GM13977 (cell line): ENCODE data around the gene L3MBTL1.

ENCODE experiments used
- DNase-seq: peaks from one replicate; pipeline ENCODE4 v3.0.0; 2012; ENCODE audit warnings: low spot score
- in situ Hi-C: fragments of 300-500 bp; cut with MboI; formaldehyde crosslinking; loops from one replicate; pipeline ENCODE4 v1.12.0; 2022; ENCODE audit warnings: low sequenced_read_pairs, low pct_unique_long_range_greater_than_20kb, mixed read lengths, inconsistent platforms; ENCODE audit not compliant: unreplicated experiment
- TF ChIP-seq, protein P1 (sequence below): IDR thresholded peaks from 2 replicates; pipeline ENCODE4 v1.5.1; 2012; ENCODE audit warnings: mild to moderate bottlenecking, control low read depth; ENCODE audit not compliant: insufficient read depth; ENCODE audit errors: extremely low read depth, missing control alignments

Gene L3MBTL1

DNA sequence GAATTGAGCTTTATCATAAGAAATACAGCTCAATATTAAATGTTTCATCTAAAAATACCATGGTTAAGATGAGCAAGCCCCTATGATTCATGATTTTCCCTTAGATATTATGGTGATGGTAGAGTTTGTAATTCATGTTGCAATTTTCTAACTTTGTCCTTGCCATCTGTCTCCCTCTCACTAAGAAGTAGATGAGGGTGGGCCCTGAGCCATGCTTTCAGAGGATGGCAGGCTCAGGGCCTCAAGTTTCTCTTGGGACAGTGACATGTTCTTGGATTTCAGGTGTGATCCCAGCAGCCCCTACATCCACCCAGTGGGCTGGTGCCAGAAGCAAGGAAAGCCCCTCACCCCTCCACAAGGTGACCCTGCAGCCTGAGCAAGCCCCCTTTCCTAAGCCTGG is 25.6 kb downstream of the L3MBTL1 start:
- TF ChIP-seq, protein P1, sequence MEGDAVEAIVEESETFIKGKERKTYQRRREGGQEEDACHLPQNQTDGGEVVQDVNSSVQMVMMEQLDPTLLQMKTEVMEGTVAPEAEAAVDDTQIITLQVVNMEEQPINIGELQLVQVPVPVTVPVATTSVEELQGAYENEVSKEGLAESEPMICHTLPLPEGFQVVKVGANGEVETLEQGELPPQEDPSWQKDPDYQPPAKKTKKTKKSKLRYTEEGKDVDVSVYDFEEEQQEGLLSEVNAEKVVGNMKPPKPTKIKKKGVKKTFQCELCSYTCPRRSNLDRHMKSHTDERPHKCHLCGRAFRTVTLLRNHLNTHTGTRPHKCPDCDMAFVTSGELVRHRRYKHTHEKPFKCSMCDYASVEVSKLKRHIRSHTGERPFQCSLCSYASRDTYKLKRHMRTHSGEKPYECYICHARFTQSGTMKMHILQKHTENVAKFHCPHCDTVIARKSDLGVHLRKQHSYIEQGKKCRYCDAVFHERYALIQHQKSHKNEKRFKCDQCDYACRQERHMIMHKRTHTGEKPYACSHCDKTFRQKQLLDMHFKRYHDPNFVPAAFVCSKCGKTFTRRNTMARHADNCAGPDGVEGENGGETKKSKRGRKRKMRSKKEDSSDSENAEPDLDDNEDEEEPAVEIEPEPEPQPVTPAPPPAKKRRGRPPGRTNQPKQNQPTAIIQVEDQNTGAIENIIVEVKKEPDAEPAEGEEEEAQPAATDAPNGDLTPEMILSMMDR, result no peak
- no peak for DNase-seq
- in situ Hi-C loops, result loop anchor here (10.0 to 25.0 kb wide), 2 partner anchors 162 to 554 kb away; no protein-coding TSS in a partner anchor

DNA sequence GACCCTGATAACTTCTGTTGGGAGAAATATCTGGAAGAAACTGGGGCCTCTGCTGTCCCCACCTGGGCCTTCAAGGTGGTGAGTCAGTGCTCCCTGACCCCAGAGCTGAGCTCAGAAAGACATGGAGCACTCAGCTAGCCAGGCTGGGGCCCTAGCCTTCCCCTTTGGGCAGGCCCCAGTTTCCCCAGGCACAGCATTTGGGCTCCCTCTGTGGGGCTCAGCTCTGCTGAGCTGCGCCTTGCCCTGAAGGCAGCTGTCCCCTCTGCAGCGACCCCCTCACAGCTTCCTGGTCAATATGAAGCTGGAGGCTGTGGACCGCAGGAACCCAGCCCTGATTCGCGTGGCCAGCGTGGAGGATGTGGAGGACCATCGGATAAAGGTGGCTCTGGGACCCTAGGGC is 26.5 kb downstream of the L3MBTL1 start:
- TF ChIP-seq, protein P1, result no peak
- no peak for DNase-seq
- in situ Hi-C loops, result loop anchor here (10.0 to 25.0 kb wide), 2 partner anchors 161 to 553 kb away; no protein-coding TSS in a partner anchor

DNA sequence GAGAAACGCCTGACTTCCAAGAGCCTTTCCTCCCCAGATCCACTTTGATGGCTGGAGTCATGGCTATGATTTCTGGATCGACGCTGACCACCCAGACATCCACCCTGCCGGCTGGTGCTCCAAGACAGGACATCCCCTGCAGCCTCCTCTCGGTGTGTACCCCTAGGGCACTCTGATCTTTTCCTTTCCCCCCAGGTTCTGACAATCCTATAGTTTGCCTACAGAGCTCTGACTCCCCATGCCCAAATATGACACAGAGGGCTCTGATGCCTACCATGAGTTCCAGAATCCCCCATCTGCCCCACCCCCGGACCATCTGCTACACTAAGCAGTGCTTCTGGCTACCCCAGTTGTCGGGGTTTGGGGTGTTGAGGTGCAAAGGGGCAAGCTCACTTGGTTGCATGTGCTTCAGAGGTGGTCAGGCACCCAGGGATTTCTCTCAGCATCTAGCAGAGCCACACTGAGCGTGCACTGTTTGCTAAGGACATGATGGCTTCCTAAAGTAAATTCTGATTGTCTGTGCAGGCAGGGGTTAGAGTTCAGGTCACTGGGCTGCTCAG is 27.4 kb downstream of the L3MBTL1 start:
- TF ChIP-seq, protein P1, result no peak
- in situ Hi-C loops, result loop anchor here (10.0 to 25.0 kb wide), 2 partner anchors 160 to 552 kb away; no protein-coding TSS in a partner anchor

DNA sequence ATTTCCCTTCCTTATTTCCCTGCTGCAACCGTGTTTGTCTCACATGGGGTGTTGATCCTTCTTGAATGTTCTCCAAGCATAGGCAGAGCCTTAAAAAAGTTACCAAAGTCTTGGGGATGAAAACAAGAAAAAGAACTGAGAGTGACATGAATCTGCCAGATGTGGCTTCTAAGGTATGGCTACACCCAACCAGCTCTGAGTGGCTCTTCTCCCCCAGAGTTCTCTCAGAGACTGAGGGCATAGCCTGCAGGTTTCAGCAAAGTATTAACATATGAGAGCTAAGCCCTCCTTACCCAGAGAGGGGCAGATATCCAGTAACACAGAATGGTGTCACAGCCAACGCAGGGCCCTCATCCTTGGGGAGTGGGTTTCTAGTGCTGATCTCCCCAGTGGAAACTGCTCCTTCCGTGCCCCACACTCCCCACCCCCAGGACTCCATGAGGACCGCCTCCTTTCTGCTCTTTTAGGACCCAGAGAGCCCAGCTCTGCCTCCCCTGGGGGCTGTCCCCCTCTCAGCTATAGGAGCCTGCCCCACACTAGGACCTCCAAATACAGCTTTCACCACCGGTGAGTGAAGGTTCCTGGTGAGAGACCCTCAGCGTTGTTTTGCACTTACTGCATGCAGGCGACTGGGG is 28.0 kb downstream of the L3MBTL1 start:
- in situ Hi-C loops, result loop anchor here (10.0 to 25.0 kb wide), 2 partner anchors 159 to 552 kb away; no protein-coding TSS in a partner anchor
- TF ChIP-seq, protein P1, result no peak
- no peak for DNase-seq

More for the DNA sequence above, 27.4 kb downstream of the L3MBTL1 start:
- no peak for DNase-seq

DNA sequence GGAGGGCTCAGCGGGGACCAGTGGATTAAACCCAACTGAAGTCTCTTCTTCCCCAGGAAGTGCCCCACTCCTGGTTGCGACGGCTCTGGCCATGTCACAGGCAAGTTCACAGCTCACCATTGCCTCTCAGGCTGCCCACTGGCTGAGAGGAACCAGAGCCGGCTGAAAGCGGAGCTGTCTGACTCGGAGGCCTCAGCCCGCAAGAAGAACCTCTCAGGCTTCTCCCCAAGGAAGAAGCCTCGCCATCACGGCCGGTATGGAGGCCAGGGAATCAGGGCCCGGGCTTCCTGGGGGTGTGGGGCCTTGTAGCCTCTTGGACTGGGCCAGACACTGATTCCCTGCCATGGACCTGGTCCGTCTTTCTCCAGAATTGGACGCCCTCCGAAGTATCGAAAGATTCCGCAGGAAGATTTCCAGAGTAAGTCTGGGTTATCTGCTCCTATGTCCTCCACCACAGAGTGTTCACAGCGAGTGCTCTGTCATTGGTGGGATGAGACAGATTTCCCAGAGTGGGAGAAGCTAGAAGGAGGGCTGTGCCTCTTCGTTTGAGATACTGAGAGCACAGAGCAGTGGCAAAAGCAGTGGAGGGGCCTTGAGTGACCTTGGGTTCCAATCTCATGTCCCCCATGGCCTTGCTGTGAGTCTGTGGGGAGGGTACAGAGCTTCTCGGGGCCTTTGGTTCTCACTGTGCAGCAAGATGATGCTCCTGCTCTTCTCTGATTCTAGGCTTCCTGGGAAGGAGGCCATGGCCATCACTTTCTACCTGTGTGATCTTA is 28.7 kb downstream of the L3MBTL1 start:
- no peak for DNase-seq
- TF ChIP-seq, protein P1, result no peak
- in situ Hi-C loops, result loop anchor here (10.0 to 25.0 kb wide), 2 partner anchors 159 to 551 kb away; no protein-coding TSS in a partner anchor

DNA sequence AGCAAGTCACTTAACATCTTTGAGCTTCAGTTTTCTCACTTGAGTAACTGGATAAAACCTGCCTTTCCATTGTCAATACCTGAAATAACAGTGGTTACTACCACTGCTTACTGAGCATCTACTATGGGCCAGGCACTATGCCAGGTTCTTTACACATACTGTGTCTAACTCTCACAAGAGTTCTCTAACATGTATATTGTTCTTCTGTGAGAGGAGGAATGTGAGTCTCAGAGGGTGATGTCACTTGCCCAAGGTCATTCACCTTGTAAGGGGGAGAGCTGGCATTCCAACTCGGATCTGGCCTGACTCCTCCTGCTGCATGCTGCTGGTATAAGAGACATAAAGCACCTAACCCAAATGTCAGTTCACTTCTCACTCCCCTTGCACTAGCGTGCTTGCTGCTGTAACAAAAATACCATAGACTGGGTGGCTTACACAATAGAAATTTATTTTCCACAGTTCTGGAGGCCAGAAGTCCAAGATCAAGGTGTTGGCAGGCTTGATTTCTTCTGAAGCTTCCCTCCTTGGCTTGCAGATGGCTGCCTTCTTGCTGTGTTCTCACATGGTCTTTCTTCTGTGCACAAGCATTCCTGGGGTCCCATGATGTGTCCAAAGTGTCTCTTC is 29.4 kb downstream of the L3MBTL1 start:
- TF ChIP-seq, protein P1, result no peak
- no peak for DNase-seq
- in situ Hi-C loops, result loop anchor here (10.0 to 25.0 kb wide), 2 partner anchors 158 to 550 kb away; no protein-coding TSS in a partner anchor
